HepG2 (cell line): Measurements from ENCODE around the gene RNF40. TPM values are rescaled to one million over a fixed set of nuclear protein-coding genes. Genes with fewer than 3 reads are reported as not detected.

ENCODE experiments used
- ATAC-seq: fragments of 200-7000 bp; cut with Tn5 transposase; 3 replicates; pipeline ENCODE4 v1.9.1; 2020; ENCODE audit warnings: mild to moderate bottlenecking, moderate library complexity
- BruUV-seq: library from RNA; stranded (reverse); fragments of 400-500 nt; replicated peaks from 2 replicates; lab custom pipeline; 2021; lab: Mats Ljungman, UMichigan
- CTCF ChIA-PET: fragments of 300-600 bp; formaldehyde crosslinking; extraction: SDS; loops from one replicate; lab custom pipeline; 2021; ENCODE audit warnings: low total read pairs, inconsistent platforms, low intra/inter-chr PET ratio; lab: Yijun Ruan, JAX
- POLR2A ChIA-PET: fragments of 350-600 bp; sonication (Branson Sonifier 250); formaldehyde crosslinking; loops from one replicate; lab custom pipeline; 2020; ENCODE audit warnings: antibody characterized with exemption, inconsistent platforms; lab: Yijun Ruan, JAX
- DNase-seq: peaks from one replicate; pipeline ENCODE4 v3.0.0-alpha.2; 2015; ENCODE audit warnings: low spot score
- FAIRE-seq: peaks from 3 replicates; lab custom pipeline; 2011; peaks lifted over from hg19 to GRCh38; lab: Jason Lieb, UNC
- H2AFZ ChIP-seq: one replicate; pipeline ENCODE4 v1.6.1; 2011; ENCODE audit warnings: low read length, inconsistent platforms
- H3K27ac ChIP-seq: fragments of 300-600 bp; 3 replicates; pipeline ENCODE4 v1.8.0; 2011; ENCODE audit warnings: mixed run types, mild to moderate bottlenecking, mixed read lengths, low read length, inconsistent platforms; ENCODE audit not compliant: insufficient read depth; ENCODE audit errors: extremely low read length
- H3K27me3 ChIP-seq, 2 experiments: fragments of 200-600 bp in 1 of 2; 2 replicates in 1 of 2; 3 replicates in 1 of 2; pipeline versions ENCODE4 v1.6.0 to v1.8.0; 2011; ENCODE audit warnings: low read length in 2 of 2, mild to moderate bottlenecking in 2 of 2, moderate library complexity in 2 of 2, inconsistent platforms in 1 of 2; ENCODE audit not compliant: insufficient read depth in 2 of 2, control insufficient read depth in 1 of 2
- H3K36me3 ChIP-seq, 2 experiments: fragments of 200-600 bp in 1 of 2; replicated peaks in 1 of 2; 2 replicates in 1 of 2; 3 replicates in 1 of 2; pipeline versions ENCODE4 v1.5.1 to v1.8.0; 2011; ENCODE audit warnings: low read length in 2 of 2, inconsistent platforms in 1 of 2; ENCODE audit not compliant: insufficient read depth in 2 of 2, control insufficient read depth in 1 of 2
- H3K4me1 ChIP-seq: 2 replicates; pipeline ENCODE4 v1.5.1; 2012; ENCODE audit warnings: low read length, inconsistent platforms; ENCODE audit not compliant: insufficient read depth
- H3K4me2 ChIP-seq: 2 replicates; pipeline ENCODE4 v1.6.0; 2011; ENCODE audit warnings: low read depth, low read length, inconsistent platforms
- H3K4me3 ChIP-seq, 3 experiments: fragments of 200-600 bp in 1 of 3; sonication (generic), shearing (Covaris generic) in 1 of 3; replicated peaks in 1 of 3; 2 replicates each; pipeline ENCODE4 v1.5.1; 2011 to 2016; ENCODE audit warnings: low read length in 3 of 3, inconsistent platforms in 2 of 3, low read depth in 2 of 3, mild to moderate bottlenecking in 2 of 3, control low read depth in 1 of 3, mixed read lengths in 1 of 3; ENCODE audit not compliant: insufficient read depth in 1 of 3
- H3K79me2 ChIP-seq: one replicate; pipeline ENCODE4 v1.6.1; 2011; ENCODE audit warnings: low read length, inconsistent platforms; ENCODE audit not compliant: insufficient read depth
- H3K9ac ChIP-seq: 2 replicates; pipeline ENCODE4 v1.6.0; 2011; ENCODE audit warnings: mild to moderate bottlenecking, low read depth, low read length, inconsistent platforms; ENCODE audit not compliant: insufficient read depth
- H3K9me3 ChIP-seq: 2 replicates; pipeline ENCODE4 v1.5.1; 2012; ENCODE audit warnings: mild to moderate bottlenecking, low read length
- H4K20me1 ChIP-seq: 2 replicates; pipeline ENCODE4 v1.6.0; 2011; ENCODE audit warnings: inconsistent platforms, mild to moderate bottlenecking, low read length, moderate library complexity; ENCODE audit not compliant: insufficient read depth
- AGO2 ChIP-seq: fragments of 200-400 bp; formaldehyde crosslinking; optimal IDR thresholded peaks from 2 replicates; pipeline ENCODE3; 2017; ENCODE audit warnings: mild to moderate bottlenecking, low read depth, low read length, moderate library complexity
- PITX1 ChIP-seq: sonication (generic); formaldehyde crosslinking; IDR thresholded peaks from 2 replicates; pipeline ENCODE4 v1.5.1; 2020; ENCODE audit warnings: mild to moderate bottlenecking, missing genetic modification reagents
- POLR2A ChIP-seq, 2 experiments: IDR thresholded peaks; 2 replicates each; pipeline ENCODE4 v1.6.1; 2011; ENCODE audit warnings: low read depth in 2 of 2, low read length in 2 of 2, mild to moderate bottlenecking in 1 of 2, moderate library complexity in 1 of 2; ENCODE audit not compliant: insufficient read depth in 1 of 2
- WIZ ChIP-seq: sonication (generic); formaldehyde crosslinking; IDR thresholded peaks from 2 replicates; pipeline ENCODE4 v1.5.1; 2020; ENCODE audit warnings: mild to moderate bottlenecking, missing genetic modification reagents
- ZNF558 ChIP-seq: sonication (generic); formaldehyde crosslinking; IDR thresholded peaks from 2 replicates; pipeline ENCODE4 v1.9.0; 2022; ENCODE audit warnings: mild to moderate bottlenecking, missing genetic modification reagents, borderline replicate concordance
- ZNF768 ChIP-seq: sonication (generic); formaldehyde crosslinking; IDR thresholded peaks from 2 replicates; pipeline ENCODE4 v1.4.0; 2020; ENCODE audit warnings: missing genetic modification reagents
- WGBS: methylation state at CpG from one replicate; pipeline ENCODE4 v1.1.6; 2017; ENCODE audit warnings: low lambda C conversion rate; 5-methylcytosine and 5-hydroxymethylcytosine counted together
- in situ Hi-C: cut with HindIII; loops from 2 replicates; pipeline ENCODE4 v1.10.0; 2017; ENCODE audit warnings: low pct_unique_long_range_greater_than_20kb; ENCODE audit not compliant: extremely low pct_ligation_motif_present
- intact Hi-C: fragments of 100-400 bp; cut with micrococcal nuclease; formaldehyde crosslinking; loops from one replicate; pipeline ENCODE4 v1.10.0; 2022; ENCODE audit not compliant: unreplicated experiment
- polyA plus RNA-seq, 8 experiments: library from polyadenylated mRNA; depleted of rRNA in 3 of 8; stranded (reverse) in 7 of 8; unstranded in 1 of 8; fragments of >200 nt; fragmentation: Illumina TruSeq in 4 of 8; extraction: Trizol in 4 of 8; gene quantifications; 2 replicates each; pipeline versions ENCODE4 v1.2.1 to v1.2.3, GENCODE V29; 2011 to 2016; ENCODE audit warnings: low read depth in 4 of 8, missing spikeins in 1 of 8, mixed read lengths in 1 of 8; ENCODE audit not compliant: insufficient read depth in 1 of 8
- total RNA-seq, 5 experiments: library from RNA; depleted of rRNA; stranded (reverse); fragments of >200 nt; fragmentation: Illumina TruSeq; extraction: Trizol; gene quantifications; 2 replicates each; pipeline ENCODE4 v1.2.3, GENCODE V29; 2016; ENCODE audit warnings: low read depth in 1 of 5
- TF ChIP-seq, protein P1 (sequence below): sonication (generic); formaldehyde crosslinking; IDR thresholded peaks from 2 replicates; pipeline ENCODE4 v1.5.0; 2020; ENCODE audit warnings: missing genetic modification reagents
- TF ChIP-seq, protein P2 (sequence below): sonication (generic); formaldehyde crosslinking; IDR thresholded peaks from 2 replicates; pipeline ENCODE4 v1.4.0; 2020; ENCODE audit warnings: missing genetic modification reagents
- TF ChIP-seq, protein P3 (sequence below): sonication (generic); formaldehyde crosslinking; IDR thresholded peaks from 2 replicates; pipeline ENCODE4; 2020; ENCODE audit warnings: missing genetic modification reagents, mild to moderate bottlenecking, borderline replicate concordance

Gene RNF40
- total and polyA plus RNA-seq, 2 of the 13 experiments (the other 11 are each of a cell fraction or from before 2014, with no cell fraction given): 84.0 to 85.6 TPM

DNA sequence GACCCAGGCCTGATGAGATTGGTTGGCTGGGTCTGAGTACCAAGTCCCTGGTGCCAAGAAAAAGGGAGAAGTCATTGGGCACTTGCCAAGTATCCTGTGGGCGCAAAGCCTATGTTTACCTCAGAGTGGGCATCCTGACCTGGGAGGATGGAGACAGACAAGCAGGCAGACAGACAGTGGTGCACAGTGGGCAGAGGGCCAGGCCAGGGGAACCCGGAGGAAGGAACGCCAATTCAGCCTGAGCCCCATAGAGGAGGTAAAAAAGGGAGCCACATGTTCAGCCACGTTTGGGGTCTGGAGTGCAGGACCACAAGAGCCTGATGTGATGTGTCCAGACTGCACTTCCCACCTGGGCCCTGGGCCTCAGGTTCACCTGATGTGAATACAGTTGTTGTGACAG lies 8.5 kb upstream of the RNF40 start:
- TF ChIP-seq, protein P1, sequence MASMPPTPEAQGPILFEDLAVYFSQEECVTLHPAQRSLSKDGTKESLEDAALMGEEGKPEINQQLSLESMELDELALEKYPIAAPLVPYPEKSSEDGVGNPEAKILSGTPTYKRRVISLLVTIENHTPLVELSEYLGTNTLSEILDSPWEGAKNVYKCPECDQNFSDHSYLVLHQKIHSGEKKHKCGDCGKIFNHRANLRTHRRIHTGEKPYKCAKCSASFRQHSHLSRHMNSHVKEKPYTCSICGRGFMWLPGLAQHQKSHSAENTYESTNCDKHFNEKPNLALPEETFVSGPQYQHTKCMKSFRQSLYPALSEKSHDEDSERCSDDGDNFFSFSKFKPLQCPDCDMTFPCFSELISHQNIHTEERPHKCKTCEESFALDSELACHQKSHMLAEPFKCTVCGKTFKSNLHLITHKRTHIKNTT: no peak
- TF ChIP-seq PITX1: no peak
- TF ChIP-seq, protein P2, sequence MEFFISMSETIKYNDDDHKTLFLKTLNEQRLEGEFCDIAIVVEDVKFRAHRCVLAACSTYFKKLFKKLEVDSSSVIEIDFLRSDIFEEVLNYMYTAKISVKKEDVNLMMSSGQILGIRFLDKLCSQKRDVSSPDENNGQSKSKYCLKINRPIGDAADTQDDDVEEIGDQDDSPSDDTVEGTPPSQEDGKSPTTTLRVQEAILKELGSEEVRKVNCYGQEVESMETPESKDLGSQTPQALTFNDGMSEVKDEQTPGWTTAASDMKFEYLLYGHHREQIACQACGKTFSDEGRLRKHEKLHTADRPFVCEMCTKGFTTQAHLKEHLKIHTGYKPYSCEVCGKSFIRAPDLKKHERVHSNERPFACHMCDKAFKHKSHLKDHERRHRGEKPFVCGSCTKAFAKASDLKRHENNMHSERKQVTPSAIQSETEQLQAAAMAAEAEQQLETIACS (CRISPR knock-in tag): no peak
- TF ChIP-seq, all 625 proteins: peak for 0
- Histone ChIP-seq H3K36me3 (peaks cover 19 to 55% of the 10 kb centered on the region in 2 experiments), H3K79me2 (peaks cover 16% of the 10 kb centered on the region), H3K27ac (no peak overlapping the region), H4K20me1 (no peaks in the 10 kb centered on the region), H3K4me3 (no peak overlapping the region), H3K9me3 (no peaks in the 10 kb centered on the region), H3K27me3 (no peaks in the 10 kb centered on the region), H3K4me1 (peaks cover 14% of the 10 kb centered on the region), H3K9ac (no peak overlapping the region), H2AFZ (no peak overlapping the region), H3K4me2 (no peak overlapping the region)
- 100% methylated on average over 4 of the region's 4 CpGs for whole genome bisulfite sequencing
- CTCF ChIA-PET: no interaction called here
- POLR2A ChIA-PET: no interaction called here
- no peak for ATAC-seq
- in situ Hi-C loops (no loop called here), intact Hi-C loops (no loop called here)
- no peak for DNase-seq
- BruUV-seq: no TSS peak
- FAIRE-seq: no peak

DNA sequence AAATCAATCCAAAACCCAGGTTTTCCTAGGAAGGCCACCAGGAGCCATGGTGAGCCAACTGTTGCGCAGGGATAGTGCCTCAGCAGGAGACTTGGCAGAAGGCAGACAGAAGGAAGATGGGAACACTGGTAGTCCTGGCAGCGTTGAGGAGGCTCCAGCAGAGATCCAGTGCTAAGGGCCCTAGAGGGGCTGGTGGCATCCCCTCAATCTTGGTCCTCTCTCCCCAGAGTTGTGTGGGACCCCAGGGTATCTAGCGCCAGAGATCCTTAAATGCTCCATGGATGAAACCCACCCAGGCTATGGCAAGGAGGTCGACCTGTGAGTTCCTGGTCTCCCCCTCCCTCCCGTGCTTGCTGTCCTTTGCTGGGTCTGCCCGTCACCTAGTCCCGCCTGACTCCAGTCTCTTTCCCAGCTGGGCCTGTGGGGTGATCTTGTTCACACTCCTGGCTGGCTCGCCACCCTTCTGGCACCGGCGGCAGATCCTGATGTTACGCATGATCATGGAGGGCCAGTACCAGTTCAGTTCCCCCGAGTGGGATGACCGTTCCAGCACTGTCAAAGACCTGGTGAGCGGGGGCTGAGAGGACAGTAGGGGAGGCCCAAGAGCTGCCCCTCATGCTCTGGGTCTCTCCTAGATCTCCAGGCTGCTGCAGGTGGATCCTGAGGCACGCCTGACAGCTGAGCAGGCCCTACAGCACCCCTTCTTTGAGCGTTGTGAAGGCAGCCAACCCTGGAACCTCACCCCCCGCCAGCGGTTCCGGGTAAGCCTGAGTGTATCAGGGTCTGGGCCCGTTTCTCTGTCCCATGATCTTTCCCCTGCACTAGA lies 6.0 kb upstream of the RNF40 start:
- TF ChIP-seq ZNF558: no peak
- peak; percentile 16; the same call in 1 of the 2 replicates for TF ChIP-seq ZNF768
- TF ChIP-seq POLR2A (IDR thresholded peaks at IDR 0.05; ENCODE audit: insufficient read depth in 1 of 2, low read depth in 2 of 2, low read length in 2 of 2): 0 out of 4 replicates have a peak, but pooled peaks of 1 of the 2 experiments have one; percentile 24
- TF ChIP-seq, protein P3, sequence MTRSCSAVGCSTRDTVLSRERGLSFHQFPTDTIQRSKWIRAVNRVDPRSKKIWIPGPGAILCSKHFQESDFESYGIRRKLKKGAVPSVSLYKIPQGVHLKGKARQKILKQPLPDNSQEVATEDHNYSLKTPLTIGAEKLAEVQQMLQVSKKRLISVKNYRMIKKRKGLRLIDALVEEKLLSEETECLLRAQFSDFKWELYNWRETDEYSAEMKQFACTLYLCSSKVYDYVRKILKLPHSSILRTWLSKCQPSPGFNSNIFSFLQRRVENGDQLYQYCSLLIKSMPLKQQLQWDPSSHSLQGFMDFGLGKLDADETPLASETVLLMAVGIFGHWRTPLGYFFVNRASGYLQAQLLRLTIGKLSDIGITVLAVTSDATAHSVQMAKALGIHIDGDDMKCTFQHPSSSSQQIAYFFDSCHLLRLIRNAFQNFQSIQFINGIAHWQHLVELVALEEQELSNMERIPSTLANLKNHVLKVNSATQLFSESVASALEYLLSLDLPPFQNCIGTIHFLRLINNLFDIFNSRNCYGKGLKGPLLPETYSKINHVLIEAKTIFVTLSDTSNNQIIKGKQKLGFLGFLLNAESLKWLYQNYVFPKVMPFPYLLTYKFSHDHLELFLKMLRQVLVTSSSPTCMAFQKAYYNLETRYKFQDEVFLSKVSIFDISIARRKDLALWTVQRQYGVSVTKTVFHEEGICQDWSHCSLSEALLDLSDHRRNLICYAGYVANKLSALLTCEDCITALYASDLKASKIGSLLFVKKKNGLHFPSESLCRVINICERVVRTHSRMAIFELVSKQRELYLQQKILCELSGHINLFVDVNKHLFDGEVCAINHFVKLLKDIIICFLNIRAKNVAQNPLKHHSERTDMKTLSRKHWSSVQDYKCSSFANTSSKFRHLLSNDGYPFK (CRISPR knock-in tag): no peak
- peak; percentile 47 for TF ChIP-seq AGO2
- no peak for TF ChIP-seq WIZ (CRISPR knock-in tag)
- no peak for ATAC-seq
- H3K4me3 ChIP-seq: no peak overlapping the region
- CTCF ChIA-PET: no interaction called here
- BruUV-seq: no TSS peak
- intact Hi-C loops: no loop called here
- H3K27me3 ChIP-seq: no peaks in the 10 kb centered on the region
- no peak for FAIRE-seq
- POLR2A ChIA-PET: interaction anchor here (3.4 kb wide), 1 partner anchor 8 kb away, joined by 15 read pairs; the partner anchor contains the start of gene PHKG2
- 97% methylated on average over 19 of the region's 20 CpGs for WGBS
- H3K9ac ChIP-seq: no peak overlapping the region
- in situ Hi-C loops: no loop called here
- no peaks in the 10 kb centered on the region for H3K9me3 ChIP-seq
- H3K4me2 ChIP-seq: no peak overlapping the region
- no peaks in the 10 kb centered on the region for H3K79me2 ChIP-seq
- no peaks in the 10 kb centered on the region for H4K20me1 ChIP-seq
- H3K36me3 ChIP-seq: peaks cover 15 to 45% of the 10 kb centered on the region in 2 experiments
- DNase-seq: no peak
- no peak overlapping the region for H3K27ac ChIP-seq
- peaks cover 10% of the 10 kb centered on the region for H3K4me1 ChIP-seq
- no peak overlapping the region for H2AFZ ChIP-seq
